ENCODE data around the gene SGPL1. TPM values are rescaled to one million over a fixed set of nuclear protein-coding genes. Genes with fewer than 3 reads are reported as not detected.
A peak's percentile ranks its signal among the peaks of the same experiment; 100 is the strongest.
"Not testable (repeated sequence)": the region's sequence is repeated elsewhere in the genome, so short reads cannot be mapped to it uniquely, and the experiment has no call there.

Gene SGPL1
- total RNA-seq, 1 donor from 2014 or later, result 98.9 TPM

GRCh38 chr10:70849582-70850016 is 33.9 kb downstream of the SGPL1 start:
- no peak overlapping the region for H3K27ac Mint-ChIP-seq
- intact Hi-C loops (cut with micrococcal nuclease), result loop anchor here (2.0 kb wide), 1 partner anchor 29 kb away; no protein-coding TSS in a partner anchor

GRCh38 chr10:70850097-70850496 is 34.3 kb downstream of the SGPL1 start:
- H3K9me3 Mint-ChIP-seq, result no peaks in the 10 kb centered on the region
- no peak overlapping the region for H3K4me3 Mint-ChIP-seq
- no peaks in the 10 kb centered on the region for H3K27me3 Mint-ChIP-seq
- DNase-seq, result no peak
- H3K36me3 Mint-ChIP-seq (ENCODE audit: low read depth), result peaks cover 41% of the 10 kb centered on the region
- intact Hi-C loops (cut with micrococcal nuclease), result no loop called here
- H3K4me1 Mint-ChIP-seq, result peaks cover 21% of the 10 kb centered on the region
- no peak overlapping the region for H3K27ac Mint-ChIP-seq

More at GRCh38 chr10:70849582-70850016, 33.9 kb downstream of the SGPL1 start:
- no peaks in the 10 kb centered on the region for H3K9me3 Mint-ChIP-seq
- peaks cover 21% of the 10 kb centered on the region for H3K4me1 Mint-ChIP-seq
- H3K4me3 Mint-ChIP-seq, result no peak overlapping the region
- no peak for DNase-seq
- H3K27me3 Mint-ChIP-seq, result no peaks in the 10 kb centered on the region
- H3K36me3 Mint-ChIP-seq (ENCODE audit: low read depth), result peaks cover 42% of the 10 kb centered on the region

GRCh38 chr10:70851597-70852475 is 36.1 kb downstream of the SGPL1 start:
- Mint-ChIP-seq H3K36me3 (ENCODE audit: low read depth) (peaks cover 40% of the 10 kb centered on the region), H3K4me3 (no peak overlapping the region), H3K27me3 (no peaks in the 10 kb centered on the region)

GRCh38 chr10:70853038-70853437 is 37.3 kb downstream of the SGPL1 start:
- intact Hi-C loops (cut with micrococcal nuclease), result no loop called here
- no peak overlapping the region for H3K27ac Mint-ChIP-seq
- H3K27me3 Mint-ChIP-seq, result no peaks in the 10 kb centered on the region
- H3K36me3 Mint-ChIP-seq (ENCODE audit: low read depth), result peaks cover 40% of the 10 kb centered on the region
- H3K4me3 Mint-ChIP-seq, result no peak overlapping the region
- no peak for DNase-seq
- no peaks in the 10 kb centered on the region for H3K9me3 Mint-ChIP-seq
- H3K4me1 Mint-ChIP-seq, result peaks cover 10% of the 10 kb centered on the region

More at GRCh38 chr10:70851597-70852475, 36.1 kb downstream of the SGPL1 start:
- no peak for DNase-seq
- H3K9me3 Mint-ChIP-seq, result no peaks in the 10 kb centered on the region
- intact Hi-C loops (cut with micrococcal nuclease), result no loop called here
- H3K27ac Mint-ChIP-seq, result no peak overlapping the region
- peaks cover 13% of the 10 kb centered on the region for H3K4me1 Mint-ChIP-seq

GRCh38 chr10:70853457-70853856 is 37.7 kb downstream of the SGPL1 start:
- DNase-seq, result no peak
- H3K27ac Mint-ChIP-seq, result no peak overlapping the region
- intact Hi-C loops (cut with micrococcal nuclease), result no loop called here
- peaks cover 42% of the 10 kb centered on the region for H3K36me3 Mint-ChIP-seq (ENCODE audit: low read depth)
- H3K4me1 Mint-ChIP-seq, result peaks cover 10% of the 10 kb centered on the region
- H3K9me3 Mint-ChIP-seq, result no peaks in the 10 kb centered on the region
- no peak overlapping the region for H3K4me3 Mint-ChIP-seq
- no peaks in the 10 kb centered on the region for H3K27me3 Mint-ChIP-seq

- no peaks in the 10 kb centered on the region for H3K27me3 Mint-ChIP-seq
- no peak overlapping the region for H3K27ac Mint-ChIP-seq
- no peaks in the 10 kb centered on the region for H3K9me3 Mint-ChIP-seq
- intact Hi-C loops (cut with micrococcal nuclease), result no loop called here
- peaks cover 46% of the 10 kb centered on the region for H3K36me3 Mint-ChIP-seq (ENCODE audit: low read depth)
- H3K4me1 Mint-ChIP-seq, result peaks cover 3% of the 10 kb centered on the region
- no peak overlapping the region for H3K4me3 Mint-ChIP-seq
- no peak for DNase-seq
These were observed 40.7 kb downstream of the SGPL1 start for GRCh38 chr10:70856454-70856853.

- Mint-ChIP-seq H3K27ac (no peak overlapping the region), H3K27me3 (no peaks in the 10 kb centered on the region), H3K4me1 (peaks cover 6% of the 10 kb centered on the region), H3K9me3 (no peaks in the 10 kb centered on the region), H3K36me3 (ENCODE audit: low read depth) (peaks cover 47% of the 10 kb centered on the region), H3K4me3 (no peak overlapping the region)
- DNase-seq, result no peak
- intact Hi-C loops (cut with micrococcal nuclease), result no loop called here
These were observed 43.0 kb downstream of the SGPL1 start for GRCh38 chr10:70858759-70859158.

GRCh38 chr10:70861495-70862197 is 45.9 kb downstream of the SGPL1 start:
- H3K9me3 Mint-ChIP-seq, H3K27ac Mint-ChIP-seq, H3K27me3 Mint-ChIP-seq, H3K4me3 Mint-ChIP-seq: not testable (repeated sequence)
- peak; percentile 50 for DNase-seq
- intact Hi-C loops (cut with micrococcal nuclease), result loop anchor here (5.0 kb wide), 1 partner anchor 44 kb away; the partner anchor contains the start of gene SGPL1
- Mint-ChIP-seq H3K36me3 (ENCODE audit: low read depth) (peaks cover 50% of the 10 kb centered on the region), H3K4me1 (peaks cover 19% of the 10 kb centered on the region)

GRCh38 chr10:70863470-70864160 is 47.9 kb downstream of the SGPL1 start:
- Mint-ChIP-seq H3K27ac (peak overlapping the region; percentile 60), H3K4me1 (peaks cover 16% of the 10 kb centered on the region), H3K36me3 (ENCODE audit: low read depth) (peaks cover 42% of the 10 kb centered on the region), H3K4me3 (no peak overlapping the region), H3K27me3 (no peaks in the 10 kb centered on the region), H3K9me3 (no peaks in the 10 kb centered on the region)
- intact Hi-C loops (cut with micrococcal nuclease), result loop anchor here (1.0 to 5.0 kb wide), 2 partner anchors 15 to 46 kb away; partner anchors contain the start of gene SGPL1
- peak; percentile 18 for DNase-seq

GRCh38 chr10:70864935-70865334 is 49.2 kb downstream of the SGPL1 start:
- intact Hi-C loops (cut with micrococcal nuclease), result loop anchor here (5.0 kb wide), 1 partner anchor 48 kb away; the partner anchor contains the start of gene SGPL1
- no peaks in the 10 kb centered on the region for H3K27me3 Mint-ChIP-seq
- peak; percentile 28 for DNase-seq

GRCh38 chr10:70866424-70866823 is 50.7 kb downstream of the SGPL1 start:
- H3K27ac Mint-ChIP-seq, result no peak overlapping the region
- no peaks in the 10 kb centered on the region for H3K9me3 Mint-ChIP-seq
- H3K36me3 Mint-ChIP-seq (ENCODE audit: low read depth), result peaks cover 39% of the 10 kb centered on the region
- H3K27me3 Mint-ChIP-seq, result no peaks in the 10 kb centered on the region
- H3K4me3 Mint-ChIP-seq, result no peak overlapping the region
- peak; percentile 49 for DNase-seq
- intact Hi-C loops (cut with micrococcal nuclease), result no loop called here
- H3K4me1 Mint-ChIP-seq, result peaks cover 16% of the 10 kb centered on the region

More at GRCh38 chr10:70864935-70865334, 49.2 kb downstream of the SGPL1 start:
- Mint-ChIP-seq H3K36me3 (ENCODE audit: low read depth) (peaks cover 40% of the 10 kb centered on the region), H3K4me1 (peaks cover 16% of the 10 kb centered on the region), H3K9me3 (no peaks in the 10 kb centered on the region), H3K4me3 (no peak overlapping the region), H3K27ac (no peak overlapping the region)

- DNase-seq, result no peak
- Mint-ChIP-seq H3K4me1 (no peaks in the 10 kb centered on the region), H3K27me3 (no peaks in the 10 kb centered on the region), H3K27ac (no peak overlapping the region), H3K4me3 (no peak overlapping the region), H3K36me3 (ENCODE audit: low read depth) (peaks cover 43% of the 10 kb centered on the region), H3K9me3 (no peaks in the 10 kb centered on the region)
- intact Hi-C loops (cut with micrococcal nuclease), result no loop called here
These were observed 56.5 kb downstream of the SGPL1 start for GRCh38 chr10:70872291-70872690.

- no peak for DNase-seq
- H3K4me3 Mint-ChIP-seq, result no peak overlapping the region
- no peaks in the 10 kb centered on the region for H3K9me3 Mint-ChIP-seq
- H3K4me1 Mint-ChIP-seq, result peaks cover 2% of the 10 kb centered on the region
- intact Hi-C loops (cut with micrococcal nuclease), result no loop called here
- no peaks in the 10 kb centered on the region for H3K27me3 Mint-ChIP-seq
- H3K36me3 Mint-ChIP-seq (ENCODE audit: low read depth), result peaks cover 49% of the 10 kb centered on the region
- no peak overlapping the region for H3K27ac Mint-ChIP-seq
These were observed 58.3 kb downstream of the SGPL1 start for GRCh38 chr10:70874061-70874460.
